Activated B cell treated with CpG ODN at 0.5 μM for 24 hours (primary cell): ENCODE results near the gene COL25A1. TPM values are rescaled to one million over a fixed set of nuclear protein-coding genes. Genes with fewer than 3 reads are reported as not detected.
"Not testable (repeated sequence)": the region's sequence is repeated elsewhere in the genome, so short reads cannot be mapped to it uniquely, and the experiment has no call there.

Experiments
- ATAC-seq: fragments of 200-7000 bp; cut with Tn5 transposase; one replicate; pipeline ENCODE4 v1.10.0; 2021; ENCODE audit warnings: low read depth, mild to moderate bottlenecking, moderate library complexity
- CTCF ChIA-PET: fragments of 350-600 bp; sonication (Branson Sonifier 250); formaldehyde crosslinking; loops from one replicate; lab custom pipeline; 2021; ENCODE audit warnings: antibody characterized with exemption; lab: Charles Lee
- POLR2A ChIA-PET: fragments of 350-600 bp; sonication (Branson Sonifier 250); formaldehyde crosslinking; loops from one replicate; lab custom pipeline; 2021; ENCODE audit warnings: antibody characterized with exemption; lab: Charles Lee
- DNase-seq: peaks from one replicate; pipeline ENCODE4 v3.0.0; 2022
- H3K27ac Mint-ChIP-seq: one replicate; pipeline ENCODE4 v1.8.0; 2020; ENCODE audit warnings: mixed read lengths
- H3K27me3 Mint-ChIP-seq: one replicate; pipeline ENCODE4 v1.8.0; 2021; ENCODE audit warnings: mixed read lengths
- H3K36me3 Mint-ChIP-seq: one replicate; pipeline ENCODE4 v1.8.0; 2021; ENCODE audit warnings: low read depth, mixed read lengths
- H3K4me1 Mint-ChIP-seq: one replicate; pipeline ENCODE4 v1.8.0; 2021; ENCODE audit warnings: mixed read lengths
- H3K4me3 Mint-ChIP-seq: one replicate; pipeline ENCODE4 v1.8.0; 2020; ENCODE audit warnings: mild to moderate bottlenecking, mixed read lengths
- H3K9me3 Mint-ChIP-seq: one replicate; pipeline ENCODE4 v1.8.0; 2020; ENCODE audit warnings: mixed read lengths
- intact Hi-C: fragments of 100-400 bp; cut with micrococcal nuclease; formaldehyde crosslinking; loops from one replicate; pipeline ENCODE4 v1.15.1; 2024
- total RNA-seq: library from RNA; stranded (reverse); gene quantifications from 2 replicates; pipeline ENCODE4 v1.2.3, GENCODE V29; 2022
- TF ChIP-seq, protein P1 (sequence below): fragments of 200-600 bp; IDR thresholded peaks from one replicate; pipeline ENCODE4 v1.8.0; 2022; ENCODE audit warnings: antibody characterized with exemption, mild to moderate bottlenecking

COL25A1 gene
- total RNA-seq, 1 donor from 2014 or later, result not detected

DNA sequence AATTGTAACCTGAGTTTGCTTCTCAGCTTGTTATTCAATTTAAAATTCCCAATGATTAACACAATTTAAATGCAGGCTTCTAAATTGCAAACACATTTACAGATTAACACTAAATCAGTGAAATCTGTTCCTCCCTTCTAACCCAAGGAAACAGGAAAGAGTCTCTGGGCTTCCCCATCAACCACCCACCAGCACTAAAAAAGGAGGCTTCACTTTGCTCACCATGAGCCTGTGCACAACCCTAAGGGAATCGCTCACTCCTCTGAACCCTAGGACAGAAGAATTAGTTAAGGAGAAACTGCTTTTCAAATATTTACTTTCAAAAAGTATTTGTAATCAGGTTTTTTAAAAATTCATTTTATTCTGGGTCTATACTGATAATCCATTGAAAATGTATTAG is 155.3 kb downstream of the COL25A1 start:
- ATAC-seq, result no peak
- intact Hi-C loops, result no loop called here
- H3K4me3 Mint-ChIP-seq, result no peak overlapping the region
- H3K36me3 Mint-ChIP-seq, result no peaks in the 10 kb centered on the region
- H3K27ac Mint-ChIP-seq, result no peak overlapping the region
- DNase-seq, result no peak
- ChIA-PET CTCF (no interaction called here), POLR2A (no interaction called here)
- TF ChIP-seq, protein P1, sequence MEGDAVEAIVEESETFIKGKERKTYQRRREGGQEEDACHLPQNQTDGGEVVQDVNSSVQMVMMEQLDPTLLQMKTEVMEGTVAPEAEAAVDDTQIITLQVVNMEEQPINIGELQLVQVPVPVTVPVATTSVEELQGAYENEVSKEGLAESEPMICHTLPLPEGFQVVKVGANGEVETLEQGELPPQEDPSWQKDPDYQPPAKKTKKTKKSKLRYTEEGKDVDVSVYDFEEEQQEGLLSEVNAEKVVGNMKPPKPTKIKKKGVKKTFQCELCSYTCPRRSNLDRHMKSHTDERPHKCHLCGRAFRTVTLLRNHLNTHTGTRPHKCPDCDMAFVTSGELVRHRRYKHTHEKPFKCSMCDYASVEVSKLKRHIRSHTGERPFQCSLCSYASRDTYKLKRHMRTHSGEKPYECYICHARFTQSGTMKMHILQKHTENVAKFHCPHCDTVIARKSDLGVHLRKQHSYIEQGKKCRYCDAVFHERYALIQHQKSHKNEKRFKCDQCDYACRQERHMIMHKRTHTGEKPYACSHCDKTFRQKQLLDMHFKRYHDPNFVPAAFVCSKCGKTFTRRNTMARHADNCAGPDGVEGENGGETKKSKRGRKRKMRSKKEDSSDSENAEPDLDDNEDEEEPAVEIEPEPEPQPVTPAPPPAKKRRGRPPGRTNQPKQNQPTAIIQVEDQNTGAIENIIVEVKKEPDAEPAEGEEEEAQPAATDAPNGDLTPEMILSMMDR, result no peak
- H3K4me1 Mint-ChIP-seq, result no peaks in the 10 kb centered on the region
- no peaks in the 10 kb centered on the region for H3K9me3 Mint-ChIP-seq
- no peaks in the 10 kb centered on the region for H3K27me3 Mint-ChIP-seq

DNA sequence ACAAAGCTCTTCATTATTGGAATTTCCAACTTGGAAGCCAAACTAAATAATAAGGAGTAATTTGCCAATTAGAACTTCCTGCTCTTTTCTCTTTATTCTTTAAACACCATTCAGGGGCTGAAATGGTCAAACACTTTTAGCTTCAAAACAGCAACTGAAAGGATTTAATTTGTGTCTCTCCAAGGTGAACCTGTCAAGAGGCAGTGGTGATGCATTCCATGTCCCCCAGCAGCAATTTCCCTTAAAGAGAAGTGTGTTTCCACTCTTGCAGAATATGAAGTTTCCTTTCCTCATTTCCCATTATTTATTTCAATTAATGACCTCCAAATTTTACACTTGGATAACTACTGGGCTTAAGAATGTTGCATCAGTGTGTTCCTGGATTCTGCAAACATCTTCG is 156.0 kb downstream of the COL25A1 start:
- Mint-ChIP-seq H3K27ac (no peak overlapping the region), H3K27me3 (no peaks in the 10 kb centered on the region), H3K9me3 (no peaks in the 10 kb centered on the region), H3K4me3 (no peak overlapping the region), H3K4me1 (no peaks in the 10 kb centered on the region), H3K36me3 (no peaks in the 10 kb centered on the region)
- ATAC-seq, result no peak
- CTCF ChIA-PET, result no interaction called here
- intact Hi-C loops, result no loop called here
- POLR2A ChIA-PET, result no interaction called here
- TF ChIP-seq, protein P1, result no peak
- no peak for DNase-seq

DNA sequence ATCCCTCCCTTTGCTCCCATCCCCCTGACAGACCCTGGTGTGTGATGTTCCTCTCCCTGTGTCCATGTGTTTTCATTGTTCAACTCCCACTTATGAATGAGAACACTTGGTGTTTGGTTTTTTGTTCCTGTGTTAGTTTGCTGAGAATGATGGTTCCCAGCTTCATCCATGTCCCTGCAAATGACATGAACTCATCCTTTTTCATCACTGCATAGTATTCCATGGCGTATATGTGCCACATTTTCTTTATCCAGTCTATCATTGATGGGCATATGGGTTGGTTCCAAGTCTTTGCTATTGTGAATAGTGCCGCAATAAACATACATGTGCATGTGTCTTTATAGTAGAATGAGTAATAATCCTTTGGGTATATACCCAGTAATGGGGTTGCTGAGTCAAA is 164.3 kb downstream of the COL25A1 start:
- ATAC-seq, DNase-seq, H3K9me3 Mint-ChIP-seq, CTCF ChIA-PET, H3K36me3 Mint-ChIP-seq, POLR2A ChIA-PET, H3K27ac Mint-ChIP-seq, H3K27me3 Mint-ChIP-seq, H3K4me3 Mint-ChIP-seq, H3K4me1 Mint-ChIP-seq, intact Hi-C loops: not testable (repeated sequence)

GRCh38 chr4:109134921-109135320 is 167.5 kb downstream of the COL25A1 start:
- Mint-ChIP-seq H3K4me1 (no peaks in the 10 kb centered on the region), H3K27me3 (no peaks in the 10 kb centered on the region), H3K27ac (no peak overlapping the region), H3K4me3 (no peak overlapping the region), H3K36me3 (no peaks in the 10 kb centered on the region), H3K9me3 (no peaks in the 10 kb centered on the region)
- TF ChIP-seq, protein P1, result no peak
- ChIA-PET POLR2A (no interaction called here), CTCF (no interaction called here)
- intact Hi-C loops, result no loop called here
- DNase-seq (no peak), ATAC-seq (no peak)

DNA sequence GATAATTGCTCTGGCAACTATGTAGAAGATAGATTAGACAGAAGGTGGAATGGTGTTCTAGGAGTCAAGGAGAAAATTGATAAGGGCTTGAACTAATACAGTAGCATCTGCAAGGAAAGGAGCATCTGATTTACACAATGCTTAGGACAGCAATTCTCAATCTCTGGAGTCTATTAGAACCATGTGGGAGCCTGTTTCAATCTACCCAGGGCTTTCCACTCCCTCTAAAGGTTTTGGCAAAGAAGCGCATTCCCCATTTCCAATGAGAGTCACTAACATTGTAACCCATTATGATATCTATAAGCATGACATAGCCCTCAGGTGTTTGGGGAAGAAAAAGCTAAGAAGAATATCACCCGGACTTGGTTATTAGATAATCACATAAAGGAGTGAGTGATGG is 168.2 kb downstream of the COL25A1 start:
- H3K4me3 Mint-ChIP-seq, result no peak overlapping the region
- no peaks in the 10 kb centered on the region for H3K27me3 Mint-ChIP-seq
- CTCF ChIA-PET, result no interaction called here
- no peak for DNase-seq
- intact Hi-C loops, result no loop called here
- H3K36me3 Mint-ChIP-seq, result no peaks in the 10 kb centered on the region
- POLR2A ChIA-PET, result no interaction called here
- TF ChIP-seq, protein P1, result no peak
- ATAC-seq, result no peak
- H3K27ac Mint-ChIP-seq, result no peak overlapping the region
- H3K4me1 Mint-ChIP-seq, result no peaks in the 10 kb centered on the region
- H3K9me3 Mint-ChIP-seq, result no peaks in the 10 kb centered on the region

DNA sequence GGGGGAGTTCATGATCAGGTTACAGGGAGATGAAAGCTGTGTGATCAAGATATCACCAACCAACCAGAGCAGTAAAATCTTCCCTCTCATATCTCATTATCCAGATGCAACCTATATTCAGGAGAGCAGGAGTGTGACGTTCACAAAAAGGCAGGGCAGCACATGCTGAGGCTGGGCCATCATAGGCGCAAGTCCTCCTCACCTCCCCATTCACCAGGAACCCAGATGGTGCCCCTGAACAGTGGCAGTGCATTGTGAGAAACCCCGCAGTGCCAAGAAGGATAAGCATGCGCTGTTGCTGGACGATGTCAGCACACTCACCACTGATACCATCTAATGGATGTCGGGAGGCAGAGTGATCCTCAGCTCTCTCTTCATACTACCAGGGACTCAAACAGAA is 170.9 kb downstream of the COL25A1 start:
- CTCF ChIA-PET, result no interaction called here

More for the DNA sequence above, 170.9 kb downstream of the COL25A1 start:
- TF ChIP-seq, protein P1, result no peak
- Mint-ChIP-seq H3K27me3 (no peaks in the 10 kb centered on the region), H3K4me1 (no peaks in the 10 kb centered on the region), H3K27ac (no peak overlapping the region), H3K36me3 (no peaks in the 10 kb centered on the region), H3K4me3 (no peak overlapping the region), H3K9me3 (no peaks in the 10 kb centered on the region)
- ATAC-seq (no peak), DNase-seq (no peak)
- POLR2A ChIA-PET, result no interaction called here
- intact Hi-C loops, result no loop called here
